GM18868 (cell line): ENCODE results near the gene RSPH3.
A peak's percentile ranks its signal among the peaks of the same experiment; 100 is the strongest.
"Not testable (repeated sequence)": the region's sequence is repeated elsewhere in the genome, so short reads cannot be mapped to it uniquely, and the experiment has no call there.

Experiments
- ATAC-seq: cut with Tn5 transposase; IDR thresholded peaks from one replicate; pipeline ENCODE4 v1.9.1; 2021; ENCODE audit warnings: mild to moderate bottlenecking, moderate library complexity; ENCODE audit not compliant: unreplicated experiment

RSPH3 gene, protein sequence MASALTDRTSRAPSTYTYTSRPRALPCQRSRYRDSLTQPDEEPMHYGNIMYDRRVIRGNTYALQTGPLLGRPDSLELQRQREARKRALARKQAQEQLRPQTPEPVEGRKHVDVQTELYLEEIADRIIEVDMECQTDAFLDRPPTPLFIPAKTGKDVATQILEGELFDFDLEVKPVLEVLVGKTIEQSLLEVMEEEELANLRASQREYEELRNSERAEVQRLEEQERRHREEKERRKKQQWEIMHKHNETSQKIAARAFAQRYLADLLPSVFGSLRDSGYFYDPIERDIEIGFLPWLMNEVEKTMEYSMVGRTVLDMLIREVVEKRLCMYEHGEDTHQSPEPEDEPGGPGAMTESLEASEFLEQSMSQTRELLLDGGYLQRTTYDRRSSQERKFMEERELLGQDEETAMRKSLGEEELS

DNA sequence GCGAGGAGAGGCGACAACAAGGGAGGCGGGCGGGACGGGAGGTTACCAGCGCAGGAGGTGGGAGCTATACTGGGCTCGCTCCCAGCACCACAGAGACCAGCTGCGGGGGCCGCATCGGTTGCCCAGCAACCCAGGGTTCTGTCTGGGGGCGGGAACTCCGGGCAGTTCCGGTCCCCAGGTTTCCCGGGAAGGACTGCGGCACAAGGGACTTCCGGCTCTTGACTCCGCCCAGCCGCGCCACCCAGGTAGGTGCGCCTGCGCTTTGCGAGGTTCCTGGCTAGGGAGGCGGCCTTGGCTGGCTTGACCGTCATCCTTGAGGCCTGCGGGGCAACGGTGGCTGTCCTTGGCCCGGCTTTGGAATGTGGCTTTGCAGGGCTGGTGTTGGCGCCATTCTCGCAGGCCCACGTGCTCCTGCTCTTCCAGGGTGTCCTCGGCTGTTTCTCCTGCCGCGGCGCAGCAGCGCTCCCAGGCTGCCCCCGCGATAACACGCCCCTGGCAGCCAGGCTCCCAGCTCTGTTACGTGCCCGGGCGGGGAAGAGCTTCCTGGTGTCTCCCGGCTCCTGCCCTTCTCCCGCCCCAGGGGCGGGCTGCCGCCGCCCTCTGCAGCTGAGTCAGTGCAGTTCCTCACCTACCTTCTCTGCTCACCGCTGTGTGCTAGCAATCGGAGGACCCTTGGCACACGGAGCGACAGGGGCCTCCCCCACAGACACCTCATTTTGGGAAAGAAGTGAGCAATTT, at the start of gene RSPH3:
RSPH3 (minus strand) TSS at position 537 of the 738 bp plus-strand sequence. CDS start 652 bp downstream, outside the sequence.
- peak; percentile 91 for ATAC-seq

DNA sequence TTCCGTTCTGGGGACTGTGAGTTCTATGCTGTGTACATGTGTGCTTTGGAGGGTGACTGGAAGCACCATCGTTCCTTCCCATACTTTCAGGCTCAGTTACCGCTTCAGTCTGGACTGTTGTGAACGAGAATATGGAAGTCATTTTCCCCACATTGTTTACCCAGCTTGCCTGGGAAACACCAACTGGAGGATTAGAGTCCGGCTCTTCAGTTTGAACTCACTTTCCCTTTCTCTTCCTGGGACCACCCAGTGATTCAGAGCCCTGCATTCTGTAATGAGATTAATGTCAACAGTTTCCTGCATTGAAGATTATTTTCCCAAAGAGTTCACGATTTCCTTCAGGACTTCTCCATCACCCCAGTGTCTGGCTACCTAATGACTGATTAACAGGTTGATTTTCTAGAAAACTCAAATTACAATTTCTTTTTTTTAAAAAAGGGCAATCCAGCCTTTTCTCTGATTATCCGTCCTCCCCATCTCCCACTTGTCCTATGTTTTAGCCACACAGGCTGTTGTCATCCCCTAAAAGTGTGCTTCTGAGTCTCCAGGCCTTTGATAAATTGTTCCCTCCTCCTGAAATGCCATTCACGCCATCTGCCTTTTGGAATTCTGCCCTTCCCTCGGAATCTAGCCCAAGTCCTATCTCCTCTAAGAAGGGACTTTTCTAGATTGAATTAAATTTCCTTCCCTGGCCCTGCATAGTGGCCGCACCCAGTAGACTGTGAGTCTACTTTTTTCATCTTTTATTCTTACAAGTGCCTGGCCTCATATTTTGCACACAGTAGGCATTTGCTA, 48.1 kb upstream of the RSPH3 start:
- ATAC-seq: no peak

DNA sequence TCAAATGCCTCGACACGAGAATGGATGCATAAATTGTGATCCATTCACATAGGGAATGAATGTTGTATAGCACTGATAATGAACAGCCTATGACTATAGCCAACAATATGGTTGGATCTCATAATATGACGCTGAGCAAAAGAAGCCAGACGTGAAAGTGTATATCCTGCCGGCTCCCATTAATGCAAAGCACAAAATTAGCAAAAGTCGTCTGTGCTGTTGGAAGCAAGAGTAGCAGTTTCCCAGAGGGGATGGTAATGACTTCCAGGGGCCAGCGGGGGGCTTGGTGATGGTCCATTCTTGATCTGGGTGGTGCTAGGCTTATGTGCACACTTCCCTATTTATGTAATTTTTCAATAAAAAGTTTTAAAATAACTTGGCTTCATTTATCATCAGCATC, 45.8 kb upstream of the RSPH3 start:
- ATAC-seq: no peak

DNA sequence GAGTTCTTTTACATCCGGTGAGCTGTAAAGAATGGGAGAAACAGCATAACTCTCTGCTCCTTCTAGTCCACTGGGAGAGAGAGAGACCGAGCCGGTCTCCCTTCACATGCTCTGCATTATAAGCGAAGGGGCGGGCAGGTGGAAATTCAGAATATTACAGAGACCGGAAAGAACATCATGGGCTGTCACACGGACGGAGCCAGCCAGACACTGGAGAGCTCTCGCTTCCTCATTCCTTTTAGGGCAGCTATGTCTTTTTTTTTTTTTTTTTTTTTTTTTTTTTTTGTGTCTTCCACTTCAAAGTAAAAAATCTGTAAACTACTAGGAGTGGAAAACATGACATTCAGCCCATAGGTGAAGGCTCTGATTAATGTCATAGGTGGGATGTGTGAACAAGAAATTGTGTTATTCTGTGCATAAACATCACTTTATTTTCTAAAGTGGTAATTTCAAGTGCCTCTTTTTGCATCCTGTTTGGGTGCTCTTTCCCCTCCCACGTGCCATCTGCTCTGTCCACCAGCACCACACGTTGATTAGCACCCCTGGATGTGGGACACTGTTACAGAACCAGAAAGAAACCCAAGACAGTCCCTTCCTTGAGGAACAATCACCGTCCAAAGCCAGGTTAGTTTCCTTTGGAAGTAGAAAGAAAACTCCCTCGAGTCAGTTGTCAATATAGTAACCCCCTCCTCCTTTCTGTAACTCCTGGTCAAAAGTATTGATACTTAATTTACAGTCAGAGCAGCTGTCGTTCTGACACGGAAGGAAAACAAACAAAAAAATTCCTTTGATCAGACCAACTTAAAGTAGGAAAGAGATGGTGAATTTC, 45.1 kb upstream of the RSPH3 start, which contains the start of gene TAGAP:
TAGAP (minus strand) TSS at position 93 of the 829 bp plus-strand sequence. CDS start 845 bp downstream, outside the sequence.
- peak; percentile 92 for ATAC-seq

DNA sequence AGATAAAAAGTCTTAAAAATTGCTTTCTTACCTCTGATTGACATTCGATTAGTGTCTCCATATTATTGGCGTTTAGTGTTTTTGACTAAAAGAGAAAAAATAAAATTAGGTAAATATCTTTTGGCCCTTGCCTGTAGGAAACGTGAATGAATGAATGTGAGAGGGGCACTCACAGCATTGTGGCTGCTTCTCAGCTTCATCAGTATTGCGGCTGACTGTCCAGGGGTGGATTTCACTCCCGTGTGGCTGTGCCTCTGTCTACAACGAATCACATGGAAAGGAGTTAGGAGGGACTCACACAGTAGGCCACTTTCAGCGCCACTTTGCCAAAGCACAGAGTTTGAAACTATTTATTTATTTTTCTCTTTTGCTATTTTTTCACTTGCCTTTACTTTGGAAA, 43.9 kb upstream of the RSPH3 start:
- ATAC-seq: no peak

DNA sequence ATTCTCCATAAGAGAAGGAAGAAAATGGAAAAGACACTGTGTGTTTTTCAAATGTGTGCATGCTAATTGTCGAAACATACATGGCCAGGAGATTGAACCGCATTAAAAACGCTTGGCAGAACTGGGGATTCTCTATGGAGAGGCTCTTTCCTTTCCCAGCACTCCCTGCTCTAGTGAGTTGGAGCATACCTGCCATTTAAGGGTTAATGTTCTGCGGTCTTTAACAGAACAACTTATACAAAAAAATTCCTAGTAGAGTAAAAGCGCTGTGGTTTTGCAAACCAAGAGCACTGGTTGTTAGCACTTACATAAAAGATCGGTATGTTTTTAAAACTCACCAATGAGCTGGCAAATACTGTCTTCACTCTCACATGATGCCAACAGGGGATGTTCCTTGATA, 43.2 kb upstream of the RSPH3 start:
- ATAC-seq: no peak

DNA sequence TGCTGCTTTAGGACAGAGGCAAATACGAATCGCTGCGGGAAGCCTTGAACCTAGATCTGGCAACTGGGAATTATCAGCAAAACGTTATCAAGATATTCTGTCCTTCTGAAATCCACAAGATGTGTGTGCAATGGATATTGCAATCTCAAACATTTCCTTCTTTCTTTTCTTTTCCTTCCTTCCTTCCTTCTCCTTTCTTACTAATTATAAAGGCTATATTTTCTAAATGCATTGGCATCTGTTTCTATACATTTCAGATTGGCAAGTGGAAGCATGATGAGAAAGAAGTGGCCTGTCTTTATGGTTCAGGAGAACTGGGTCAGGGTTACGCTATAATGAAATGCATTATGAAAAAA, 42.8 kb upstream of the RSPH3 start:
- ATAC-seq: no peak

DNA sequence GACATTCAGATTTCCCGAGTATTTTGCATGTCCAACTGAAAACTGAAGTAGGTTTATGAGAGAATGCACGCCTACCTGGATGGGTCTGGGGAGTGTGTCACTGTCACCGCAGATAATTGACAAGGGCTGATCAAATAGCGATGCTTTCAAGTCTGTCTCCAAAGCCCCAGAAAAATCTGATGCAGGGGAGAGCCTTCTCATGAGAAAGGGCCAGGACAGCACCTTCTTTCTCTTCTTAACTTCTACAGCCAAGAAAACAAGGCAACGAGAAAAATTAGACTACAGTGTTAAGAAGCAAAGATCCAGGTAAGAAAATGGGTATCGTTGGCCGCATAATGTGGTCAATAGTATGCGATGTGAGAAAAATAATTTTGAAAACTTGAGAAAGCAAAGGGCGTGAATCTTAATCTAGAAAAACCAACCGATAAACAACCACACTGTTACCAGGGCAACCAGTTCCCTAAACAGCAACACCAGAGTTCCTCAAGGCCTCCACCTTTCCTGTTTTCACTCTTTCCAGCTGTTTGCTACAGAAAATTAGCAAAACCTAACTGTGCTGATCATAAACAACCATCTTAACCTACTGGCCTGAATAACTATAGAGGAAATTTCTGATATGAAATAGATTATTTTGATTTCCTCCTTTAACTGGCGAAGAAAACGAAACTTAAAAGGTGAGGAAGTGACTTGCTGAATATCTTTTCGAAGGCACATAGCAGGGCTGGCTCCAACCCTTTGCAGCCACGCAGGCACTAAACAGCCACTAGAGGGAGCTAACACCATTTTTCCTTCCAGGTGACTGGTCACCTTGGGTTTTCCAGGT, 42.2 kb upstream of the RSPH3 start:
- ATAC-seq: peak; percentile 31

DNA sequence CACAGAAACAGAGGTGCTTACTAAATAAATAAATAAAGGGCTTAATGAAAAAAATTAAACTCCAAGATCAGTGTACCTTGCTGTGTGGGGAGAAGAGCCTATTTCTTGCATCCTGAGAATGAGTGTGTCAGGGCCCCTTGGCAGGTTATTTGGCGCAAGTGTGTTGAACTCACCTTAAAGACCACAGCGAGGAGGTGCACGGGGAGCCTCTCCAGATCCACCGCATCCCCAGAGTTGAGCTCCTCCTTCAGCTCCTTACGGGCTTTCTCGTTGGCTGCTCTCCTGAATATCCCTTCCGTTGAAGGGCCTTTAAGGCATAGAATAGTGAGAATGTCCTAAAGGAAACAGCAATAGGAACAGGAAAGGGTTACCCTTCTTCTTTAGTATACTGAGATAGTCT, 41.2 kb upstream of the RSPH3 start:
- no peak for ATAC-seq

DNA sequence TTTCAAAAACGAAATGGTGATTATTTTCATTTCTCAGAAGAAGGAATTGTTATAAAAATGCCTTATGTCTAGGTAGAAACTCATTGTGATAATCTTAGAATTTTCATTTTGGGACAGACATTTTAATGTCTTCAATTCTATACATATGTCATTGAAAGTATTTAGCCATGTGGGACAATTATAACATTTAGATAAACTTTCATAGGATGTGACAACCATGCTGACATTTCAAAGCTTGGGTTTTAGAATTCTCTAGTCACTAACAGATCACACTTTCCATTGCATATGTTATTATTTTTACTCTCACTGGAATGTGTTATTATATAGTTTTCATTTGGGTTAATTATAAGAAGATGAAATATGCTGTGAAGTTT, 39.9 kb upstream of the RSPH3 start:
- no peak for ATAC-seq

DNA sequence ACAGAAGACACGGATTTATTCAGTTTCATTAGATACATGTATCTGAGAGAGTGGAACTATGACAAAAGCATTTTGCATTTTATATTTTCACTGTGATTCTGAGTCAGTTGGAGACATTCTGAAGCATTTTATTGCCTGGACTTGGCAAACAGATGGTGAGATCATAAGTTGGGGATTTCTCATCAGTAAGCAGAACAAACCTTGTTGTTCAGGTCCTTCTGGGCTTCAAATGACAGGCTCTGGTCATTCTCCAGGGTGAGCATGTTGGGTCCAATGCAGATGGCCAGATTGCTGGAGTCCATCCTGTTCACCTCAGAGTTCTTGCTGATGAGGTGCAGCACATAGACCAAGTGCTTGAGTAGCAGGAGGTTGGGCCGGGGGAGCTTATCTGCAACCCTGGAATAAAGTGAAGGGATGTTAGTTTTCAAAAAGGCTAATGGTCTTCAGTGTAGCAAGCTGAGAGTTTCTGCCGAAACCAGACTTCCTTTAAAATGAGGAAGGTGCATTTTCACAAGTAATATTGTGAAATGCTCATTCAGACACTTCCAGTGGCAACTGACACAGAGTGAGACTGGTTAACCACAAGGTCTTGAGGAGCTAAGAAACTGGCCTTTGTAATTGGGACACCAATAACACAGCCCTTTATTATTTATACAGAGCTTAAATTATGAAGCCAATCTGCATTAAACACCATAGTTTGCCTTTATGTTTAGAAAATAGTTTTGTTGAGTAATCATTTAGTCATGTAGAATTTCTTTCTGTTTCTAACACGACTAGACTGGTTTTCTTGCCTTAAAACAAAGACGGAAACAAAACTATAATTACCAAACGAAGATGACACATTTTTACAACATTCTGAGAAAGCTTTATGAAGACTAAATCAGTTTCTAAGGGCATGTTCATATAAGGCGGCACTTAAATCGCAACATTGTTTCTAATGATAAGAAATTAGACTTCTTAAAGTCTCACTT, 39.2 kb upstream of the RSPH3 start:
- peak; percentile 82 for ATAC-seq

DNA sequence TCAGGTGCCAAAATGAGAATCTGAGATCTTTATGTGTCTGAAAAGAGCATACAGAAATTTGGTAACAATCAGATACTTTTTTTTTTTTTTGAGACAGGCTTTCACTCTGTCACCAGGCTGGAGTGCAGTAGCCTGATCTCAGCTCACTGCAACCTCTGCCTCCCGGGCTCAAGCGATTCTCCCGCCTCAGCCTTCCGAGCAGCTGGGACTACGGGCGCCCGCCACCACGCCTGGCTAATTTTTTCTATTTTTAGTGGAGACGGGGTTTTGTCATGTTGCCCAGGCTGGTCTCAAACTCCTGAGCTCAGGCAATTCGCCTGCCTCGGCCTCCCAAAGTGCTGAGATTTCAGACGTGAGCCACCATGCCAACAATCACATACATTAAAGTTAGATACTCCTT, 38.3 kb upstream of the RSPH3 start:
- not testable (repeated sequence) for ATAC-seq

DNA sequence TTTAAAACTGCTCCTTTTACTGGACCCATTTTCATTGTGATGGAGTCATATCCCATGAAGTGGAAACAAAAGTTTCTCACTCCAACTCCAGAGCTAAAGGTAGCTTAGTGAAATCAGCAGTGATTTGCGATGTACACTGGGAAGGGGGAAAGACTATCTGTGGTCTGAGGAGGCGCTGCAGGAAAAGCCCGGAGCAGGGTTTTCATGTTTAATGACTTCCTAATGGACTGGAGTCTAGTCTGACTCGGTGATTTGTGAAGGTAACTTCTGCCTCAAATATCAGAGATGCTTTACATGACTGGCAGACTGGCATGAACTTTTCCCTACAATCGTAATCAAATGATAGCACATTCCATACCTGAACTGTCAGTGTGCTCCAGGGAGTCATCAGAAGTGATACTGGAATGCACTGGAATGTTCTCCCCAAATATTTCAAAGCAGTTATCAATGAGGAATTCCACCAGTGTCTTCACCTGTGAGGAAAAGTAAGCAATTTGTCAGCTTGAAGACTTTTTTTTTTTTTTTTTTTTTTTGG, 37.8 kb upstream of the RSPH3 start:
- ATAC-seq: no peak

DNA sequence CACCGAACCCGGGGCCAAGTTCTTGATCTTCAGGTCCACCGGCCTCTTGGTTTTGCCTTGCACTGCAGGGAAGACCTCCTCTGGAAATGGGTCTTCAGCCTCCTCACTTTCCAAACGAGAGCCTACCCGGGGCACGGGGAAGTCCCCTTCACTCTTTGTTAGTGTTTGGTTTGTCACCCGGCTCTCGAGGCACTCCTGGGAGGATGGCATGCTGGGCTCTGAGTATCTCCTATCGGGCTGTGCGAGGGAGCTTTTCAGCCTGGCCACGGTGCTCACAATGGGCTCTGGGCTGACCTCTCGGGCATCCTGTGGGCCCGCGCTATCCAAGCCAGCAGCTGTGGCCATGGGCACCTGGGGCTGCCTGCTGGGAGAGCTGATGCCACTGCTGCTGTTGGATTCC, 36.7 kb upstream of the RSPH3 start:
- ATAC-seq: no peak

DNA sequence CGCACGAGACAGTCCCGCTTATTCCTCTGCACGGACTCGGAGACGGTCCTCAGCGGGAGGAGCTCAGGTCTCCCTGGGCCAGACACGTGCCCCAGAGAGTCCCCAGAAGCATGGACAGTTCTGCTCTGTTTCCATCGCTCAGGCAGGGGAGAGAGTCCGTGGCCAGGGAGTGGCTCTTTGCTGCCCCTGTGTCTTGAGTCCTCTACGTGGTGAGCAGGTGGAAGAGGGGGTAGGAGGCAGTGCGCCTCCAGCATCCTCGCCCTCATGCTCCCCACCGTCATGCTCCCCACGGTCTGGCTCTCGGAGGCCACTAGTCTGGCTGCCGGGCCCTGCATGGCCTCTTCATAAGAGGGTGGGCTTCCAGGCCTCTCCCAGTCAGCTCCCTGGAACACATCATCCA, 35.9 kb upstream of the RSPH3 start:
- ATAC-seq: no peak

DNA sequence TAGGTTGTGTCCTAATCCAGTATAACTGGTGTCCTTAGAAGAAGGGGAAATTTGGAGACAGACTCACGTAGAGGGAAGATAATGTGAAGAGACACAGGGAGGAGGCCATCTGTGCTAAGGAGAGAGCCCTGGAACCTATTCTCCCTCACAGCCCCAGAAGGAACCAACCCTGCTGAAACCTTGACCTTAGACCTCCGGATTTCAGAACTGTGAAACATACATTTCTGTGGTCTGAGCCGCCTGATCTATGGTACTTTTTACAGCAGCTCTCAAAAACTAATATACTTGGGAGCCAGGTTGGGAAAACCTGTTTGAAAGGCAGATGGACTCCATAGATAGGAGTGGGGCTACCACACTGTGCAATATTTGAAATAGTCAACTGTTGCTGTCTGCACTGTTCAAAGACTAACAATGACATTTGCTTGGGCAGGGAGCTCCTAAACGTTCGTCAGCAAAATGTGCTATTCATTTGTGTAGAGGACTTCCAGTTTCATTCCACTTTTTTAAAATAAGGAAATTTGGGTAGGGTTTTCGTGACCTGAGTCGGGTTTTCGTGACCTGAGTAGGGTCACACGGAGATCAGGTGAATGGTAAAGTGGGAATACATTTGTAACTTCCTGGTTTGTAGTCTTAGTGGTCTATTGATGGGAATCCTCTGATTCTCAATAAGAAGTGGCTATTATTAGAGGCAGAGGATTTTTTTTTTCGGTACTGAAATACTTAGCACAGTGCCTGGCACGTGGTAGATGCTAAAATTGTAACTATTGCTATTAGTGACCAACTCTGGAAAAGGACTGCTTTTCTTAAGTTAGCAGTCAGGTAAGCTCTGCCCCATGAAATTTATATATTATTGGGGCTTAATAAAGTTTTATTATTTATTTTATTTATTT, 33.4 kb upstream of the RSPH3 start:
- ATAC-seq: peak; percentile 66

DNA sequence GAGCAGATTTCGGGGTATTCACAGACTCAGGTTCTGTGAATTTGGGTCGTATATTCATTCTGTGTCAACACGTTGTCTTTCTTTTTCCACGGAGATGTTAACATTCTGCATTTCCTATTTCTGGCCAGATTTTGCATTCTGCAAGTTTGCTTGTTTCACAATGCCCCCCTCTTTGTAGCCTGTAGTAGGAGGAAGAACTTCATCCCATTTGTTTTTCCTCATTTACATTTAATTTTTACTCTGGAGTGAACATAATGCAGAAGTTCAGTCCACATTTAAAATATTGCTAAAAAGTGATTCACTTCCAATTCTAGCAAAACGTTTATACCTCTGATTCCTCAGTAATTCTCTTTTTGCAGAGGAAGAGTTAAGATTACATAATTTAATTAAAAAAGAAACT, 31.8 kb upstream of the RSPH3 start:
- no peak for ATAC-seq
